DOHH2 (cell line): Measurements from ENCODE around the gene CFAP91.
A peak's percentile ranks its signal among the peaks of the same experiment; 100 is the strongest.

Experiments
- H3F3A ChIP-seq: fragments of 200-600 bp; sonication (generic), shearing (Covaris generic); 2 replicates; pipeline ENCODE4 v1.6.0; 2016; ENCODE audit warnings: antibody characterized with exemption, mild to moderate bottlenecking; ENCODE audit not compliant: control insufficient read depth, insufficient read depth
- H3K27ac ChIP-seq: fragments of 200-600 bp; sonication (generic); 2 replicates; pipeline ENCODE4 v1.5.1; 2014; ENCODE audit warnings: low read depth, mild to moderate bottlenecking, low read length, moderate library complexity
- H3K27me3 ChIP-seq: fragments of 200-600 bp; sonication (generic); 2 replicates; pipeline ENCODE4 v1.6.1; 2014; ENCODE audit warnings: mild to moderate bottlenecking, low read length, mixed read lengths; ENCODE audit not compliant: control insufficient read depth
- H3K36me3 ChIP-seq: fragments of 200-600 bp; sonication (generic); 2 replicates; pipeline ENCODE4 v1.6.1; 2014; ENCODE audit warnings: mild to moderate bottlenecking, low read length, moderate library complexity, mixed read lengths; ENCODE audit not compliant: control insufficient read depth
- H3K4me1 ChIP-seq: fragments of 200-600 bp; sonication (generic); 2 replicates; pipeline ENCODE4 v1.6.1; 2014; ENCODE audit warnings: mild to moderate bottlenecking, low read length, mixed read lengths; ENCODE audit not compliant: control insufficient read depth
- H3K4me2 ChIP-seq: fragments of 200-600 bp; sonication (generic); 2 replicates; pipeline ENCODE4 v1.6.0; 2014; ENCODE audit warnings: mild to moderate bottlenecking, low read length, moderate library complexity
- H3K4me3 ChIP-seq: fragments of 200-600 bp; sonication (generic); 2 replicates; pipeline ENCODE4 v1.5.1; 2014; ENCODE audit warnings: mild to moderate bottlenecking, low read length, mixed read lengths
- H3K79me2 ChIP-seq: fragments of 200-600 bp; sonication (generic); 2 replicates; pipeline ENCODE4 v1.6.1; 2014; ENCODE audit warnings: mild to moderate bottlenecking, low read length, mixed read lengths; ENCODE audit not compliant: control insufficient read depth
- H3K9me2 ChIP-seq: fragments of 200-600 bp; sonication (generic); replicated peaks from 2 replicates; pipeline ENCODE4 v1.6.1; 2014; ENCODE audit warnings: mild to moderate bottlenecking, low read length, mixed read lengths; ENCODE audit not compliant: control insufficient read depth
- H3K9me3 ChIP-seq: fragments of 200-600 bp; sonication (generic); 2 replicates; pipeline ENCODE4 v1.6.1; 2014; ENCODE audit warnings: antibody characterized with exemption, low read length, mixed read lengths; ENCODE audit not compliant: control insufficient read depth, insufficient read depth
- H4K20me1 ChIP-seq: fragments of 200-600 bp; sonication (generic); 2 replicates; pipeline ENCODE4 v1.6.0; 2014; ENCODE audit warnings: low read depth, mild to moderate bottlenecking, antibody characterized with exemption, low read length, moderate library complexity; ENCODE audit not compliant: control insufficient read depth, insufficient read depth
- CTCF ChIP-seq: fragments of 200-600 bp; sonication (generic); IDR thresholded peaks from one replicate; pipeline ENCODE4 v1.5.1; 2014; ENCODE audit warnings: antibody characterized with exemption, mild to moderate bottlenecking, low read depth, low read length; ENCODE audit not compliant: poor library complexity, severe bottlenecking
- EZH2phosphoT487 ChIP-seq: fragments of 200-600 bp; sonication (generic); IDR thresholded peaks from 2 replicates; pipeline ENCODE4 v1.6.1; 2017; ENCODE audit warnings: borderline replicate concordance, mild to moderate bottlenecking, antibody characterized with exemption, low read length, moderate library complexity, mixed read lengths

The CFAP91 gene

GRCh38 chr3:119679874-119680273 lies 22.9 kb upstream of the CFAP91 start:
- Histone ChIP-seq H3K9me3 (no peaks in the 10 kb centered on the region), H4K20me1 (no peaks in the 10 kb centered on the region)
- TF ChIP-seq EZH2phosphoT487 (no peak), CTCF (no peak)

GRCh38 chr3:119681279-119681678 lies 21.5 kb upstream of the CFAP91 start:
- H3K36me3 ChIP-seq = peaks cover 4% of the 10 kb centered on the region; the same call in 1 of the 2 replicates
- H3K9me3 ChIP-seq = no peaks in the 10 kb centered on the region
- H3K9me2 ChIP-seq = no peaks in the 10 kb centered on the region
- H3K27me3 ChIP-seq = no peaks in the 10 kb centered on the region
- TF ChIP-seq CTCF = peak; percentile 61
- TF ChIP-seq EZH2phosphoT487 = no peak
- no peaks in the 10 kb centered on the region for H4K20me1 ChIP-seq
- H3K79me2 ChIP-seq = peaks cover 5% of the 10 kb centered on the region
- no peak overlapping the region for H3K27ac ChIP-seq
- peaks cover 7% of the 10 kb centered on the region for H3K4me1 ChIP-seq
- H3F3A ChIP-seq = peaks cover 6% of the 10 kb centered on the region
- H3K4me3 ChIP-seq = no peak overlapping the region
- H3K4me2 ChIP-seq = no peak overlapping the region

More at GRCh38 chr3:119679874-119680273, 22.9 kb upstream of the CFAP91 start:
- H3K4me1 ChIP-seq = peaks cover 16% of the 10 kb centered on the region
- peaks cover 19% of the 10 kb centered on the region for H3K79me2 ChIP-seq
- no peak overlapping the region for H3K27ac ChIP-seq
- no peak overlapping the region for H3K4me3 ChIP-seq
- no peaks in the 10 kb centered on the region for H3K9me2 ChIP-seq
- peaks cover 6% of the 10 kb centered on the region for H3F3A ChIP-seq
- H3K36me3 ChIP-seq = peaks cover 10% of the 10 kb centered on the region
- no peak overlapping the region for H3K4me2 ChIP-seq
- H3K27me3 ChIP-seq = no peaks in the 10 kb centered on the region

- Histone ChIP-seq H3K4me3 (no peak overlapping the region), H3K27me3 (no peaks in the 10 kb centered on the region), H3K4me2 (no peak overlapping the region), H3K9me2 (no peaks in the 10 kb centered on the region), H3K36me3 (no peaks in the 10 kb centered on the region), H3K27ac (no peak overlapping the region), H3F3A (peaks cover 6% of the 10 kb centered on the region), H3K9me3 (no peaks in the 10 kb centered on the region; the same call in 1 of the 2 replicates), H3K79me2 (no peaks in the 10 kb centered on the region), H4K20me1 (no peaks in the 10 kb centered on the region), H3K4me1 (no peaks in the 10 kb centered on the region)
- TF ChIP-seq EZH2phosphoT487 = no peak
- no peak for TF ChIP-seq CTCF
These were observed 19.4 kb upstream of the CFAP91 start for GRCh38 chr3:119683421-119683820.
